Neural progenitor cell (in vitro differentiated cells): ENCODE results near the gene XPR1. TPM values are rescaled to one million over a fixed set of nuclear protein-coding genes. Genes with fewer than 3 reads are reported as not detected.

Experiments
- DNase-seq: peaks from one replicate; pipeline ENCODE4 v3.0.0-alpha.2; 2016; ENCODE audit warnings: low spot score
- H2AFZ ChIP-seq: fragments of 200-600 bp; sonication (generic); replicated peaks from 2 replicates; pipeline ENCODE4 v1.6.1; 2016; ENCODE audit warnings: antibody characterized with exemption
- H3F3A ChIP-seq: fragments of 200-600 bp; sonication (generic); 2 replicates; pipeline ENCODE4 v1.6.1; 2016; ENCODE audit warnings: antibody characterized with exemption, low read depth
- H3K27ac ChIP-seq: fragments of 200-600 bp; sonication (generic); 2 replicates; pipeline ENCODE4 v1.5.1; 2016; ENCODE audit warnings: mild to moderate bottlenecking
- H3K27me3 ChIP-seq: fragments of 200-600 bp; sonication (generic); 2 replicates; pipeline ENCODE4 v1.6.1; 2016; ENCODE audit warnings: mild to moderate bottlenecking, moderate library complexity
- H3K36me3 ChIP-seq: fragments of 200-600 bp; sonication (generic); 2 replicates; pipeline ENCODE4 v1.5.1; 2016
- H3K4me1 ChIP-seq: fragments of 200-600 bp; sonication (generic); 2 replicates; pipeline ENCODE4 v1.6.1; 2016; ENCODE audit warnings: mixed run types
- H3K4me2 ChIP-seq: fragments of 200-600 bp; sonication (generic); 2 replicates; pipeline ENCODE4 v1.6.1; 2016
- H3K4me3 ChIP-seq: fragments of 200-600 bp; sonication (generic); 2 replicates; pipeline ENCODE4 v1.5.1; 2016
- H3K79me2 ChIP-seq: fragments of 200-600 bp; sonication (generic); 2 replicates; pipeline ENCODE4 v1.6.1; 2016; ENCODE audit warnings: low read depth
- H3K9ac ChIP-seq: fragments of 200-600 bp; sonication (generic); 2 replicates; pipeline ENCODE4 v1.6.1; 2016
- H3K9me3 ChIP-seq: fragments of 200-600 bp; sonication (generic); 2 replicates; pipeline ENCODE4 v1.5.1; 2016; ENCODE audit warnings: low read depth
- H4K20me1 ChIP-seq: fragments of 200-600 bp; sonication (generic); 2 replicates; pipeline ENCODE4 v1.6.1; 2016; ENCODE audit warnings: low read depth
- H3K27ac Mint-ChIP-seq: 3 replicates; pipeline ENCODE4 v1.8.0; 2021; ENCODE audit warnings: mixed read lengths
- H3K27me3 Mint-ChIP-seq: 2 replicates; pipeline ENCODE4 v1.8.0; 2022; ENCODE audit warnings: low read depth, mild to moderate bottlenecking, inconsistent platforms, moderate library complexity, mixed read lengths; ENCODE audit not compliant: insufficient read depth
- H3K36me3 Mint-ChIP-seq: 3 replicates; pipeline ENCODE4 v1.8.0; 2021; ENCODE audit warnings: mixed read lengths
- H3K4me1 Mint-ChIP-seq: 3 replicates; pipeline ENCODE4 v1.8.0; 2021; ENCODE audit warnings: mixed read lengths
- H3K4me3 Mint-ChIP-seq: 3 replicates; pipeline ENCODE4 v1.8.0; 2021; ENCODE audit warnings: mild to moderate bottlenecking, moderate library complexity, mixed read lengths
- H3K9me3 Mint-ChIP-seq: 3 replicates; pipeline ENCODE4 v1.8.0; 2020; ENCODE audit warnings: mixed read lengths
- EZH2 ChIP-seq: fragments of 200-600 bp; sonication (generic); IDR thresholded peaks from 2 replicates; pipeline ENCODE4 v1.6.1; 2017; ENCODE audit warnings: antibody characterized with exemption, mild to moderate bottlenecking, moderate library complexity
- EZH2phosphoT487 ChIP-seq: fragments of 200-600 bp; sonication (generic); IDR thresholded peaks from 2 replicates; pipeline ENCODE4 v1.6.1; 2017; ENCODE audit warnings: antibody characterized with exemption
- total RNA-seq: library from RNA; depleted of rRNA; stranded (reverse); fragments of >200 nt; gene quantifications from 2 replicates; pipeline ENCODE4 v1.2.3, GENCODE V29; 2015; ENCODE audit warnings: low replicate concordance
- TF ChIP-seq, protein P1 (sequence below): fragments of 200-600 bp; sonication (generic); IDR thresholded peaks from 2 replicates; pipeline ENCODE4 v1.5.1; 2017; ENCODE audit warnings: antibody characterized with exemption, mild to moderate bottlenecking

The XPR1 gene
- total RNA-seq, 1 donor from 2014 or later = 75.0 TPM

DNA sequence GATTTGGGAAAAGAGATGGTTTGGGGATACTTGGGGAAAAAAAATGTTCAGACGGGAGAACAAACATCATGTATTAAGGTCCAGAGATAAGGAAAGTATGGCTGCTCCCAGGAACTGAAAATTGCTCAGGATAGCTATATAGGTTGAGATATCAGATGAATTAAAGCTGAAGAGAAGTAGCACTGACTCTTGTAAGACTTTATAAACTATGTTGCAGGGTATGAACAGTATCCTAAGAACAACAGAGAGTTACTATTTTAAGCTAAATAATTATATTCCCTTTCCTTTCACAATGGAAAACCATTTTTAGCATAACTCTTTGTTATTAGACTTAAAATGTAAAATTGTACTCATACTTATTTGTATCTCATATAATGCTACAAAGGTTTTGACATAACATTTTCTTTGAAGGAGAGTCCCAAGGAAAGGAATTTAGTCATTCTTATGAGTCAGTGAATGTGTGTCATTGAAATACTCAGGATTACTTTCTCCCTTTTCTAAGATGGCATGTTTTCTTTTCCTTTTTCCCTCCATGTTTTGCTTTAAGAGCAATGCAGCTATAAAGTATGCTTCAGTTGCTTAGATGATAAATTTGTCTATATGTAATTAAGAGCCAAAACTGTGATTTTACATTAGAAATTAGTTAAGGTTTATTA is 141.5 kb downstream of the XPR1 start:
- no peaks in the 10 kb centered on the region for H3K4me1 Mint-ChIP-seq
- H3K27ac Mint-ChIP-seq = no peak overlapping the region
- Histone ChIP-seq H3F3A (no peaks in the 10 kb centered on the region), H2AFZ (no peak overlapping the region), H3K4me1 (no peaks in the 10 kb centered on the region), H3K27ac (no peak overlapping the region), H3K4me2 (no peak overlapping the region), H3K27me3 (no peaks in the 10 kb centered on the region), H3K4me3 (no peak overlapping the region), H3K9ac (no peak overlapping the region), H4K20me1 (no peaks in the 10 kb centered on the region), H3K9me3 (no peaks in the 10 kb centered on the region), H3K36me3 (no peaks in the 10 kb centered on the region), H3K79me2 (peaks cover 13% of the 10 kb centered on the region)
- no peaks in the 10 kb centered on the region for H3K27me3 Mint-ChIP-seq
- H3K4me3 Mint-ChIP-seq = no peak overlapping the region
- H3K36me3 Mint-ChIP-seq = peaks cover 12% of the 10 kb centered on the region
- TF ChIP-seq, protein P1, sequence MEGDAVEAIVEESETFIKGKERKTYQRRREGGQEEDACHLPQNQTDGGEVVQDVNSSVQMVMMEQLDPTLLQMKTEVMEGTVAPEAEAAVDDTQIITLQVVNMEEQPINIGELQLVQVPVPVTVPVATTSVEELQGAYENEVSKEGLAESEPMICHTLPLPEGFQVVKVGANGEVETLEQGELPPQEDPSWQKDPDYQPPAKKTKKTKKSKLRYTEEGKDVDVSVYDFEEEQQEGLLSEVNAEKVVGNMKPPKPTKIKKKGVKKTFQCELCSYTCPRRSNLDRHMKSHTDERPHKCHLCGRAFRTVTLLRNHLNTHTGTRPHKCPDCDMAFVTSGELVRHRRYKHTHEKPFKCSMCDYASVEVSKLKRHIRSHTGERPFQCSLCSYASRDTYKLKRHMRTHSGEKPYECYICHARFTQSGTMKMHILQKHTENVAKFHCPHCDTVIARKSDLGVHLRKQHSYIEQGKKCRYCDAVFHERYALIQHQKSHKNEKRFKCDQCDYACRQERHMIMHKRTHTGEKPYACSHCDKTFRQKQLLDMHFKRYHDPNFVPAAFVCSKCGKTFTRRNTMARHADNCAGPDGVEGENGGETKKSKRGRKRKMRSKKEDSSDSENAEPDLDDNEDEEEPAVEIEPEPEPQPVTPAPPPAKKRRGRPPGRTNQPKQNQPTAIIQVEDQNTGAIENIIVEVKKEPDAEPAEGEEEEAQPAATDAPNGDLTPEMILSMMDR = no peak
- no peak for TF ChIP-seq EZH2phosphoT487
- DNase-seq = no peak
- peaks cover 21% of the 10 kb centered on the region for H3K9me3 Mint-ChIP-seq

DNA sequence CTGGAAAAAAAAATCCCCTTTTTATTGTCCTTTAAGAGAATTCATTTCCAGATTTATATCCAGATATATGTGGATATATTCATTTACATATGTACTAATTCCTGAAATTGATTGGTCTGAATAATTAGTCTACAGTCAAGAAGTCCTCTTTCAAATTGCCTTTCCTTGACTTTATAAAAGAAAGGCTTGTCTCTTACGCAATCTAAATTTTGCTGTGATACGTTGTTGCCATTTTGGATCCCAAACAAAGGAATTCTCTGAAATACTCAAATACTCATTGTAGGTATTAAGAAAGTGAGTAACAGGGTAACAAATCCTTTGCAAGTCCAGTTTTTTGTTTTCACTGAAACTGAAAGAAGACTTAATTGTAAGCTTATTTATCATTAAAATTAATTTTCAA is 144.0 kb downstream of the XPR1 start:
- Histone ChIP-seq H3K36me3 (no peaks in the 10 kb centered on the region), H3K27me3 (no peaks in the 10 kb centered on the region), H4K20me1 (no peaks in the 10 kb centered on the region), H3K9me3 (no peaks in the 10 kb centered on the region), H3F3A (no peaks in the 10 kb centered on the region), H3K4me3 (no peak overlapping the region), H2AFZ (no peak overlapping the region), H3K4me1 (no peaks in the 10 kb centered on the region), H3K27ac (no peak overlapping the region), H3K4me2 (no peak overlapping the region), H3K79me2 (peaks cover 6% of the 10 kb centered on the region), H3K9ac (no peak overlapping the region)
- no peak overlapping the region for H3K27ac Mint-ChIP-seq
- H3K36me3 Mint-ChIP-seq = peaks cover 10% of the 10 kb centered on the region
- no peak overlapping the region for H3K4me3 Mint-ChIP-seq
- DNase-seq = no peak
- no peaks in the 10 kb centered on the region for H3K27me3 Mint-ChIP-seq
- peaks cover 16% of the 10 kb centered on the region for H3K9me3 Mint-ChIP-seq
- TF ChIP-seq, protein P1 = no peak
- TF ChIP-seq EZH2phosphoT487 = no peak
- TF ChIP-seq EZH2 = no peak
- no peaks in the 10 kb centered on the region for H3K4me1 Mint-ChIP-seq

DNA sequence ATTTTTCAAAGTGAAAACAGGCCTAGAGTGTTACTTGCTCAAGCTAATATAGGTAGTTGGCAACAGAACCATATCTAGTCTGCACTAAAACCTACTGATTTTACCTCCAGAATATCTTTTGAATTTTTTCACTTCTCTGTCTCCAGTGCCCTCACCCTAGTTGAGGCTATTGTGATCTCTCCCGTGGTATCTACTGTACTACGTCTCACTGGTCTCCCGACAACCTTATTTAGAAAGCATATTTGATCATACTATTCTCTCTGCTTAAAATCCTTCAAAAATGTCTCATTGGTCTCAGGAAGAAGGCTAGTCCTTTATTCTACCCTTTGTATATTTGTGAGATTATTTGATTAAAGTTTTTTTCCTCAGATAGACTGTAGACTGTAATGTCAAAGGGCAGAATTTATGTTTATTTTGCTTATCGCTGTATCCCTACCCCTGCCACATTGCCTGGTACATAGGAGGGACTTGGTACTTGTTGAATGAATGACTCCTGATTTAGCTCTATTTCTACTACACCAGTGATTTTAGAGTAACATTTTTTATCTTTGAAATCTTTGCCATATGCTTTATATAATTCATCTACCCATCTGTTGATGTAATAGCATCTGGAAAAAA is 145.4 kb downstream of the XPR1 start:
- H3K36me3 Mint-ChIP-seq = peaks cover 7% of the 10 kb centered on the region
- H3K4me1 Mint-ChIP-seq = no peaks in the 10 kb centered on the region
- TF ChIP-seq, protein P1 = no peak
- no peak for TF ChIP-seq EZH2
- no peak for TF ChIP-seq EZH2phosphoT487

More for the DNA sequence above, 145.4 kb downstream of the XPR1 start:
- Mint-ChIP-seq H3K27ac (peak overlapping the region; percentile 0), H3K9me3 (peaks cover 12% of the 10 kb centered on the region), H3K27me3 (no peaks in the 10 kb centered on the region), H3K4me3 (no peak overlapping the region)
- H3K27me3 ChIP-seq = no peaks in the 10 kb centered on the region
- peaks cover 14% of the 10 kb centered on the region for H3K79me2 ChIP-seq
- no peak overlapping the region for H3K9ac ChIP-seq
- H4K20me1 ChIP-seq = no peaks in the 10 kb centered on the region
- no peaks in the 10 kb centered on the region for H3K36me3 ChIP-seq
- no peaks in the 10 kb centered on the region for H3K9me3 ChIP-seq
- H3K4me2 ChIP-seq = no peak overlapping the region
- H2AFZ ChIP-seq = no peak overlapping the region
- H3F3A ChIP-seq = peaks cover 3% of the 10 kb centered on the region
- DNase-seq = no peak
- H3K4me3 ChIP-seq = no peak overlapping the region
- no peaks in the 10 kb centered on the region for H3K4me1 ChIP-seq
- H3K27ac ChIP-seq = no peak overlapping the region
